GM12878 (cell line): ENCODE results near the gene BCAS3. TPM values are rescaled to one million over a fixed set of nuclear protein-coding genes. Genes with fewer than 3 reads are reported as not detected.
A peak's percentile ranks its signal among the peaks of the same experiment; 100 is the strongest.

Experiments
- ATAC-seq: fragments of 200-7000 bp; cut with Tn5 transposase; 3 replicates; pipeline ENCODE4 v1.9.1; 2020; ENCODE audit warnings: mild to moderate bottlenecking, moderate library complexity
- BruUV-seq: library from RNA; stranded (reverse); fragments of 400-500 nt; replicated peaks from 2 replicates; lab custom pipeline; 2021; lab: Mats Ljungman, UMichigan
- CTCF ChIA-PET: fragments of 300-600 bp; sonication (Branson Sonifier 250); formaldehyde crosslinking; extraction: SDS; loops from one replicate; lab custom pipeline; 2021; ENCODE audit warnings: inconsistent platforms; lab: Yijun Ruan, JAX
- POLR2A ChIA-PET: fragments of 350-600 bp; formaldehyde crosslinking; extraction: SDS; loops from one replicate; lab custom pipeline; 2021; ENCODE audit warnings: inconsistent platforms; lab: Charles Lee
- RAD21 ChIA-PET: fragments of 300-600 bp; sonication (Branson Sonifier 250); formaldehyde crosslinking; loops from one replicate; lab custom pipeline; 2023; ENCODE audit warnings: antibody characterized with exemption; ENCODE audit not compliant: unreplicated experiment; lab: Charles Lee
- SMC1A ChIA-PET: fragments of 300-600 bp; sonication (Branson Sonifier 250); formaldehyde crosslinking; loops from one replicate; lab custom pipeline; 2023; ENCODE audit not compliant: unreplicated experiment, uncharacterized antibody; lab: Charles Lee
- DNase-seq: peaks from one replicate; pipeline ENCODE4 v3.0.0-alpha.2; 2011; ENCODE audit warnings: low read depth, low spot score
- FAIRE-seq: peaks from 3 replicates; lab custom pipeline; 2011; peaks lifted over from hg19 to GRCh38; lab: Jason Lieb, UNC
- H2AFZ ChIP-seq: 2 replicates; pipeline ENCODE4 v1.6.0; 2011; ENCODE audit warnings: low read depth, low read length, control low read depth; ENCODE audit not compliant: control insufficient read depth
- H3K27ac ChIP-seq: 2 replicates; pipeline ENCODE4 v1.5.1; 2011; ENCODE audit warnings: control low read depth; ENCODE audit not compliant: control insufficient read depth, insufficient read depth
- H3K27me3 ChIP-seq, 2 experiments: replicated peaks in 1 of 2; 2 replicates each; pipeline versions ENCODE4 v1.6.0 to v1.6.1; 2011; ENCODE audit warnings: low read length in 1 of 2; ENCODE audit not compliant: control insufficient read depth in 2 of 2, insufficient read depth in 2 of 2
- H3K36me3 ChIP-seq, 2 experiments: 2 replicates each; pipeline ENCODE4 v1.5.1; 2011; ENCODE audit warnings: low read length in 1 of 2; ENCODE audit not compliant: control insufficient read depth in 2 of 2, insufficient read depth in 2 of 2
- H3K4me1 ChIP-seq: 2 replicates; pipeline ENCODE4 v1.6.1; 2011; ENCODE audit warnings: mild to moderate bottlenecking, low read length, moderate library complexity, mixed read lengths; ENCODE audit not compliant: control insufficient read depth, insufficient read depth
- H3K4me2 ChIP-seq: 2 replicates; pipeline ENCODE4 v1.6.0; 2011; ENCODE audit warnings: control low read depth; ENCODE audit not compliant: control insufficient read depth, insufficient read depth
- H3K4me3 ChIP-seq: fragments of 200-600 bp; sonication (generic); 2 replicates; pipeline ENCODE4 v1.5.1; 2016
- H3K79me2 ChIP-seq: 2 replicates; pipeline ENCODE4 v1.6.0; 2011; ENCODE audit warnings: low read length; ENCODE audit not compliant: control insufficient read depth, insufficient read depth
- H3K9ac ChIP-seq: 2 replicates; pipeline ENCODE4 v1.8.0; 2011; ENCODE audit warnings: low read length, control low read depth, mixed read lengths; ENCODE audit not compliant: control insufficient read depth, insufficient read depth
- H3K9me3 ChIP-seq: replicated peaks from 3 replicates; pipeline ENCODE4 v1.5.1; 2011; ENCODE audit warnings: mild to moderate bottlenecking, low read length; ENCODE audit not compliant: control insufficient read depth, insufficient read depth
- H4K20me1 ChIP-seq: 2 replicates; pipeline ENCODE4 v1.6.0; 2011; ENCODE audit not compliant: control insufficient read depth, insufficient read depth
- ESRRA ChIP-seq: IDR thresholded peaks from 2 replicates; pipeline ENCODE4 v1.6.1; 2012; ENCODE audit warnings: mild to moderate bottlenecking, low read length, improper control_type of control experiment
- ETV6 ChIP-seq, 2 experiments: fragments of 450-650 bp in 1 of 2; IDR thresholded peaks in 1 of 2; conservative IDR thresholded peaks in 1 of 2; 2 replicates each; pipeline ENCODE4 v1.6.1; 2014; ENCODE audit warnings: antibody characterized with exemption in 1 of 2, borderline replicate concordance in 1 of 2, low read depth in 1 of 2, mild to moderate bottlenecking in 1 of 2, moderate library complexity in 1 of 2
- NFXL1 ChIP-seq: fragments of 450-650 bp; IDR thresholded peaks from 2 replicates; pipeline ENCODE4 v1.6.1; 2017; ENCODE audit warnings: antibody characterized with exemption, mild to moderate bottlenecking, borderline replicate concordance
- RELA ChIP-seq: fragments of 450-650 bp; IDR thresholded peaks from 2 replicates; pipeline ENCODE4 v1.8.0; 2014; ENCODE audit warnings: borderline replicate concordance; ENCODE audit not compliant: partially characterized antibody
- WGBS: methylation state at CpG from one replicate; pipeline ENCODE4 v1.1.6; 2016; ENCODE audit warnings: low lambda C conversion rate; ENCODE audit not compliant: insufficient replicate concordance, insufficient coverage; ENCODE audit errors: missing lambda C conversion rate; 5-methylcytosine and 5-hydroxymethylcytosine counted together
- in situ Hi-C: fragments of 300-500 bp; cut with MboI; formaldehyde crosslinking; loops from 9 replicates; pipeline ENCODE4 v1.14.3; 2018; ENCODE audit warnings: mixed read lengths
- intact Hi-C: fragments of 100-400 bp; cut with micrococcal nuclease; formaldehyde crosslinking; loops from one replicate; pipeline ENCODE4 v1.14.2; 2022; ENCODE audit not compliant: unreplicated experiment
- polyA plus RNA-seq, 11 experiments: library from polyadenylated mRNA; depleted of rRNA in 4 of 11; unstranded in 6 of 11; stranded (reverse) in 5 of 11; fragments of >200 nt; fragmentation: Nextera tagmentation in 4 of 11; fragmentation: Illumina TruSeq in 1 of 11; extraction: Ambion mirVana in 4 of 11; extraction: Trizol in 1 of 11; gene quantifications; 1 replicate in 1 of 11; 2 replicates in 10 of 11; pipeline versions ENCODE4 v1.2.1 to v1.2.3, GENCODE V29; 2011 to 2016; ENCODE audit warnings: inconsistent platforms in 2 of 11, missing spikeins in 2 of 11, low read depth in 1 of 11
- total RNA-seq, 4 experiments: library from RNA; depleted of rRNA in 3 of 4; stranded (reverse); fragments of >200 nt in 3 of 4; fragmentation: Illumina TruSeq in 1 of 4; extraction: Trizol in 1 of 4; gene quantifications; 2 replicates each; pipeline versions ENCODE4 v1.2.1 to v1.2.3, GENCODE V29; 2013 to 2021
- TF ChIP-seq, protein P1 (sequence below): fragments of 450-650 bp; conservative IDR thresholded peaks from 2 replicates; pipeline ENCODE4 v1.6.1; 2017; ENCODE audit warnings: mild to moderate bottlenecking, moderate library complexity
- TF ChIP-seq, protein P2 (sequence below): fragments of 450-650 bp; IDR thresholded peaks from 2 replicates; pipeline ENCODE4 v1.6.1; 2017; ENCODE audit warnings: mild to moderate bottlenecking, moderate library complexity

The BCAS3 gene
- total and polyA plus RNA-seq, 10 of the 15 experiments (the other 5 are each of a cell fraction or from before 2014, with no cell fraction given): 2.1 to 11.0 (median 6.6) TPM

DNA sequence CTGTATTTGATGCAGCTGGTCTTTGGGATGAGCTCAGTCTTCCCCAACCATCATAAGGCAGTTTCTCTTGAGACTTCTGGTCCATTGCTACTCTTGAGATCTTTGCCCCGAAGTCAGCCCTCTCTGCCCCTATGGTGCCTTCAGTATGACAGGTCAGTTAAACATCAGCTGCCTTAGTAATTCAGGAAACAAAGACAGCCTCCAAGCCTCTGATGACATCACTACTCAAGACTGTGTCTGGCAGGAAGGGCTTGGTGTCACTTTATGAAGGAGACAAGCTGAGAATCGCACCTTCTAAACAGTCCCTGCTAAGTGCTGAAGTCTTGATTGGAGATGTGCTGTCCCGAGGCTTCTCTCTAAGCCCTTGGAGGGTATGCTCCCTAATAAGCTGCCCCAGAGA is 617.1 kb downstream of the BCAS3 start:
- Histone ChIP-seq H3K36me3 (no peaks in the 10 kb centered on the region), H3K4me1 (no peaks in the 10 kb centered on the region), H3K9ac (no peak overlapping the region), H3K79me2 (no peaks in the 10 kb centered on the region), H3K9me3 (no peaks in the 10 kb centered on the region; the same call in 2 of the 3 replicates), H3K4me2 (no peak overlapping the region), H3K27me3 (no peaks in the 10 kb centered on the region), H4K20me1 (no peaks in the 10 kb centered on the region), H2AFZ (no peak overlapping the region), H3K4me3 (no peak overlapping the region), H3K27ac (no peak overlapping the region)
- BruUV-seq: no TSS peak
- ChIA-PET CTCF (interaction anchor here (0.6 kb wide), 2 partner anchors 47 to 80 kb away, joined by 3 read pairs; no protein-coding TSS in a partner anchor), SMC1A (interaction anchor here (1.1 kb wide), 1 partner anchor 10 kb away, joined by 5 read pairs; no protein-coding TSS in a partner anchor), RAD21 (no interaction called here), POLR2A (no interaction called here)
- TF ChIP-seq, protein P1, sequence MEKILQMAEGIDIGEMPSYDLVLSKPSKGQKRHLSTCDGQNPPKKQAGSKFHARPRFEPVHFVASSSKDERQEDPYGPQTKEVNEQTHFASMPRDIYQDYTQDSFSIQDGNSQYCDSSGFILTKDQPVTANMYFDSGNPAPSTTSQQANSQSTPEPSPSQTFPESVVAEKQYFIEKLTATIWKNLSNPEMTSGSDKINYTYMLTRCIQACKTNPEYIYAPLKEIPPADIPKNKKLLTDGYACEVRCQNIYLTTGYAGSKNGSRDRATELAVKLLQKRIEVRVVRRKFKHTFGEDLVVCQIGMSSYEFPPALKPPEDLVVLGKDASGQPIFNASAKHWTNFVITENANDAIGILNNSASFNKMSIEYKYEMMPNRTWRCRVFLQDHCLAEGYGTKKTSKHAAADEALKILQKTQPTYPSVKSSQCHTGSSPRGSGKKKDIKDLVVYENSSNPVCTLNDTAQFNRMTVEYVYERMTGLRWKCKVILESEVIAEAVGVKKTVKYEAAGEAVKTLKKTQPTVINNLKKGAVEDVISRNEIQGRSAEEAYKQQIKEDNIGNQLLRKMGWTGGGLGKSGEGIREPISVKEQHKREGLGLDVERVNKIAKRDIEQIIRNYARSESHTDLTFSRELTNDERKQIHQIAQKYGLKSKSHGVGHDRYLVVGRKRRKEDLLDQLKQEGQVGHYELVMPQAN: no peak
- TF ChIP-seq ETV6 (conservative IDR thresholded peaks at IDR 0.05 in 1 of 2, IDR thresholded peaks at IDR 0.05 in 1 of 2; ENCODE audit: borderline replicate concordance in 1 of 2, low read depth in 1 of 2) (peak in 1 of 2 experiments; percentile 30; a peak in 1 of 4 replicates), ESRRA (no peak)
- intact Hi-C loops (no loop called here), in situ Hi-C loops (no loop called here)
- DNase-seq: no peak
- 24% methylated on average over 3 of the region's 3 CpGs for WGBS
- peak; percentile 42 for ATAC-seq
- FAIRE-seq: no peak

DNA sequence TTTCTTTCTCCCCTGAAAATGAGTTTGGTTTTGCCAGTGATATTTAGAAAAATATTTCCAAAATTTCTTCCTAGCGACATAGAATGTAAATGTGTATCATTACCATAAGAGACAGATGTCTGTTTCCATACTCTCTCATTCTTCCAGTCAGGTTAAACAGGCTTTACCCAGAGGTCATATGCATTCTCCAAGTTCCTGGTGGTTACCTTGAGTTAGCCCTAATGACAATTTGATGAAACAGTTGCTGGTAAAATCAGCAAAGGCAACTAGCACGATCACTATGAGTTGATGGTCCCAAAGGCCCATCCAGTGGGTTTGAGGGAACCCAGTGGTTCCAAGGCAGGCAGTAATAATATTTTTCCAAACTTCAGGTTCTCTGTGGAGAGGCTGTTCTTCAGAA is 618.4 kb downstream of the BCAS3 start:
- in situ Hi-C loops (no loop called here), intact Hi-C loops (no loop called here)
- SMC1A ChIA-PET: no interaction called here
- TF ChIP-seq NFXL1 (peak; percentile 15; the same call in 1 of the 2 replicates), RELA (no peak), ETV6 (conservative IDR thresholded peaks at IDR 0.05 in 1 of 2, IDR thresholded peaks at IDR 0.05 in 1 of 2; ENCODE audit: borderline replicate concordance in 1 of 2, low read depth in 1 of 2) (peak in 1 of 2 experiments; percentile 37; a peak in 1 of 4 replicates)
- TF ChIP-seq, protein P2, sequence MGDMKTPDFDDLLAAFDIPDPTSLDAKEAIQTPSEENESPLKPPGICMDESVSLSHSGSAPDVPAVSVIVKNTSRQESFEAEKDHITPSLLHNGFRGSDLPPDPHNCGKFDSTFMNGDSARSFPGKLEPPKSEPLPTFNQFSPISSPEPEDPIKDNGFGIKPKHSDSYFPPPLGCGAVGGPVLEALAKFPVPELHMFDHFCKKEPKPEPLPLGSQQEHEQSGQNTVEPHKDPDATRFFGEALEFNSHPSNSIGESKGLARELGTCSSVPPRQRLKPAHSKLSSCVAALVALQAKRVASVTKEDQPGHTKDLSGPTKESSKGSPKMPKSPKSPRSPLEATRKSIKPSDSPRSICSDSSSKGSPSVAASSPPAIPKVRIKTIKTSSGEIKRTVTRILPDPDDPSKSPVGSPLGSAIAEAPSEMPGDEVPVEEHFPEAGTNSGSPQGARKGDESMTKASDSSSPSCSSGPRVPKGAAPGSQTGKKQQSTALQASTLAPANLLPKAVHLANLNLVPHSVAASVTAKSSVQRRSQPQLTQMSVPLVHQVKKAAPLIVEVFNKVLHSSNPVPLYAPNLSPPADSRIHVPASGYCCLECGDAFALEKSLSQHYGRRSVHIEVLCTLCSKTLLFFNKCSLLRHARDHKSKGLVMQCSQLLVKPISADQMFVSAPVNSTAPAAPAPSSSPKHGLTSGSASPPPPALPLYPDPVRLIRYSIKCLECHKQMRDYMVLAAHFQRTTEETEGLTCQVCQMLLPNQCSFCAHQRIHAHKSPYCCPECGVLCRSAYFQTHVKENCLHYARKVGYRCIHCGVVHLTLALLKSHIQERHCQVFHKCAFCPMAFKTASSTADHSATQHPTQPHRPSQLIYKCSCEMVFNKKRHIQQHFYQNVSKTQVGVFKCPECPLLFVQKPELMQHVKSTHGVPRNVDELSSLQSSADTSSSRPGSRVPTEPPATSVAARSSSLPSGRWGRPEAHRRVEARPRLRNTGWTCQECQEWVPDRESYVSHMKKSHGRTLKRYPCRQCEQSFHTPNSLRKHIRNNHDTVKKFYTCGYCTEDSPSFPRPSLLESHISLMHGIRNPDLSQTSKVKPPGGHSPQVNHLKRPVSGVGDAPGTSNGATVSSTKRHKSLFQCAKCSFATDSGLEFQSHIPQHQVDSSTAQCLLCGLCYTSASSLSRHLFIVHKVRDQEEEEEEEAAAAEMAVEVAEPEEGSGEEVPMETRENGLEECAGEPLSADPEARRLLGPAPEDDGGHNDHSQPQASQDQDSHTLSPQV: no peak
- no peak overlapping the region for H3K4me3 ChIP-seq
- H3K27ac ChIP-seq: no peak overlapping the region
- no peak overlapping the region for H3K9ac ChIP-seq
- RAD21 ChIA-PET: no interaction called here
- H3K9me3 ChIP-seq: no peaks in the 10 kb centered on the region; the same call in 2 of the 3 replicates
- FAIRE-seq: no peak
- CTCF ChIA-PET: no interaction called here
- no peaks in the 10 kb centered on the region for H3K79me2 ChIP-seq
- 66% methylated on average over 2 of the region's 2 CpGs for WGBS
- no TSS peak for BruUV-seq
- no peak for ATAC-seq
- H3K36me3 ChIP-seq: no peaks in the 10 kb centered on the region
- H3K4me1 ChIP-seq: no peaks in the 10 kb centered on the region
- POLR2A ChIA-PET: no interaction called here
- no peaks in the 10 kb centered on the region for H4K20me1 ChIP-seq
- no peaks in the 10 kb centered on the region for H3K27me3 ChIP-seq
- H2AFZ ChIP-seq: no peak overlapping the region
- no peak for DNase-seq
- H3K4me2 ChIP-seq: no peak overlapping the region
